ENCODE measurements around the gene HBG1. TPM values are rescaled to one million over a fixed set of nuclear protein-coding genes. Genes with fewer than 3 reads are reported as not detected.

HBG1 gene
- total and polyA plus RNA-seq, 10 of the 15 experiments (the other 5 are each of a cell fraction or from before 2014, with no cell fraction given): 0.84 to 2.3 (median 1.9) TPM; not detected in 5

- no peak overlapping the region for H3K9ac ChIP-seq (ENCODE audit: control insufficient read depth, insufficient read depth, low read length)
- no peaks in the 10 kb centered on the region for H3K9me3 ChIP-seq (replicated peaks; ENCODE audit: control insufficient read depth, insufficient read depth, low read length)
- no peak for DNase-seq (ENCODE audit: low read depth, low spot score)
- no peak for FAIRE-seq
- ChIA-PET SMC1A (ENCODE audit: uncharacterized antibody, unreplicated experiment) (interaction anchor here (0.7 kb wide), 1 partner anchor 354 kb away, joined by 3 read pairs; no protein-coding TSS in a partner anchor), CTCF (no interaction called here), RAD21 (ENCODE audit: unreplicated experiment) (no interaction called here), POLR2A (no interaction called here)
- in situ Hi-C loops (cut with MboI): no loop called here
- no peaks in the 10 kb centered on the region for H3K79me2 ChIP-seq (ENCODE audit: control insufficient read depth, insufficient read depth, low read length)
- no peaks in the 10 kb centered on the region for H3K27me3 ChIP-seq (replicated peaks in 1 of 2; ENCODE audit: control insufficient read depth in 2 of 2, insufficient read depth in 2 of 2, low read length in 1 of 2)
- ATAC-seq: no peak
- H3K4me3 ChIP-seq: no peak overlapping the region
- H2AFZ ChIP-seq (ENCODE audit: control insufficient read depth, low read depth, low read length): no peak overlapping the region
- no peaks in the 10 kb centered on the region for H4K20me1 ChIP-seq (ENCODE audit: control insufficient read depth, insufficient read depth)
- H3K27ac ChIP-seq (ENCODE audit: control insufficient read depth, insufficient read depth): no peak overlapping the region
- no peak overlapping the region for H3K4me2 ChIP-seq (ENCODE audit: control insufficient read depth, insufficient read depth)
- BruUV-seq (replicated peaks): no TSS peak
- intact Hi-C loops (cut with micrococcal nuclease; ENCODE audit: unreplicated experiment): no loop called here
- no peaks in the 10 kb centered on the region for H3K36me3 ChIP-seq (ENCODE audit: control insufficient read depth in 2 of 2, insufficient read depth in 2 of 2, low read length in 1 of 2)
- WGBS (ENCODE audit: insufficient coverage, insufficient replicate concordance, low lambda C conversion rate, missing lambda C conversion rate): 42% methylated on average over 1 of the region's 1 CpG
- H3K4me1 ChIP-seq (ENCODE audit: control insufficient read depth, insufficient read depth, low read length): no peaks in the 10 kb centered on the region; the same call in 1 of the 2 replicates
- TF ChIP-seq ATF7 (IDR thresholded peaks at IDR 0.05; ENCODE audit: low read depth) (no peak), SREBF1 (IDR thresholded peaks at IDR 0.05; ENCODE audit: low read length) (no peak), CHD2 (IDR thresholded peaks at IDR 0.05; ENCODE audit: borderline replicate concordance, low read depth, low read length) (no peak), ASH2L (IDR thresholded peaks at IDR 0.05; ENCODE audit: borderline replicate concordance, low read depth) (no peak), CHD1 (IDR thresholded peaks at IDR 0.05; ENCODE audit: low read depth, low read length) (no peak), EP300 (IDR thresholded peaks at IDR 0.05; ENCODE audit: borderline replicate concordance in 1 of 2, control insufficient read depth in 1 of 2, low read depth in 2 of 2, low read length in 2 of 2) (no peak), MXI1 (IDR thresholded peaks at IDR 0.05; ENCODE audit: low read depth, low read length) (no peak), HDAC2 (IDR thresholded peaks at IDR 0.05) (no peak), CREB1 (IDR thresholded peaks at IDR 0.05; ENCODE audit: low read depth) (no peak), BHLHE40 (IDR thresholded peaks at IDR 0.05; ENCODE audit: borderline replicate concordance in 1 of 2, low read depth in 2 of 2, low read length in 1 of 2) (no peak), NR2C1 (IDR thresholded peaks at IDR 0.05) (no peak), ZBTB40 (IDR thresholded peaks at IDR 0.05; ENCODE audit: borderline replicate concordance) (no peak)
- TF ChIP-seq, protein P1, sequence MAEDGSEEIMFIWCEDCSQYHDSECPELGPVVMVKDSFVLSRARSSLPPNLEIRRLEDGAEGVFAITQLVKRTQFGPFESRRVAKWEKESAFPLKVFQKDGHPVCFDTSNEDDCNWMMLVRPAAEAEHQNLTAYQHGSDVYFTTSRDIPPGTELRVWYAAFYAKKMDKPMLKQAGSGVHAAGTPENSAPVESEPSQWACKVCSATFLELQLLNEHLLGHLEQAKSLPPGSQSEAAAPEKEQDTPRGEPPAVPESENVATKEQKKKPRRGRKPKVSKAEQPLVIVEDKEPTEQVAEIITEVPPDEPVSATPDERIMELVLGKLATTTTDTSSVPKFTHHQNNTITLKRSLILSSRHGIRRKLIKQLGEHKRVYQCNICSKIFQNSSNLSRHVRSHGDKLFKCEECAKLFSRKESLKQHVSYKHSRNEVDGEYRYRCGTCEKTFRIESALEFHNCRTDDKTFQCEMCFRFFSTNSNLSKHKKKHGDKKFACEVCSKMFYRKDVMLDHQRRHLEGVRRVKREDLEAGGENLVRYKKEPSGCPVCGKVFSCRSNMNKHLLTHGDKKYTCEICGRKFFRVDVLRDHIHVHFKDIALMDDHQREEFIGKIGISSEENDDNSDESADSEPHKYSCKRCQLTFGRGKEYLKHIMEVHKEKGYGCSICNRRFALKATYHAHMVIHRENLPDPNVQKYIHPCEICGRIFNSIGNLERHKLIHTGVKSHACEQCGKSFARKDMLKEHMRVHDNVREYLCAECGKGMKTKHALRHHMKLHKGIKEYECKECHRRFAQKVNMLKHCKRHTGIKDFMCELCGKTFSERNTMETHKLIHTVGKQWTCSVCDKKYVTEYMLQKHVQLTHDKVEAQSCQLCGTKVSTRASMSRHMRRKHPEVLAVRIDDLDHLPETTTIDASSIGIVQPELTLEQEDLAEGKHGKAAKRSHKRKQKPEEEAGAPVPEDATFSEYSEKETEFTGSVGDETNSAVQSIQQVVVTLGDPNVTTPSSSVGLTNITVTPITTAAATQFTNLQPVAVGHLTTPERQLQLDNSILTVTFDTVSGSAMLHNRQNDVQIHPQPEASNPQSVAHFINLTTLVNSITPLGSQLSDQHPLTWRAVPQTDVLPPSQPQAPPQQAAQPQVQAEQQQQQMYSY (CRISPR knock-in tag; IDR thresholded peaks at IDR 0.05): no peak
- TF ChIP-seq, protein P2, sequence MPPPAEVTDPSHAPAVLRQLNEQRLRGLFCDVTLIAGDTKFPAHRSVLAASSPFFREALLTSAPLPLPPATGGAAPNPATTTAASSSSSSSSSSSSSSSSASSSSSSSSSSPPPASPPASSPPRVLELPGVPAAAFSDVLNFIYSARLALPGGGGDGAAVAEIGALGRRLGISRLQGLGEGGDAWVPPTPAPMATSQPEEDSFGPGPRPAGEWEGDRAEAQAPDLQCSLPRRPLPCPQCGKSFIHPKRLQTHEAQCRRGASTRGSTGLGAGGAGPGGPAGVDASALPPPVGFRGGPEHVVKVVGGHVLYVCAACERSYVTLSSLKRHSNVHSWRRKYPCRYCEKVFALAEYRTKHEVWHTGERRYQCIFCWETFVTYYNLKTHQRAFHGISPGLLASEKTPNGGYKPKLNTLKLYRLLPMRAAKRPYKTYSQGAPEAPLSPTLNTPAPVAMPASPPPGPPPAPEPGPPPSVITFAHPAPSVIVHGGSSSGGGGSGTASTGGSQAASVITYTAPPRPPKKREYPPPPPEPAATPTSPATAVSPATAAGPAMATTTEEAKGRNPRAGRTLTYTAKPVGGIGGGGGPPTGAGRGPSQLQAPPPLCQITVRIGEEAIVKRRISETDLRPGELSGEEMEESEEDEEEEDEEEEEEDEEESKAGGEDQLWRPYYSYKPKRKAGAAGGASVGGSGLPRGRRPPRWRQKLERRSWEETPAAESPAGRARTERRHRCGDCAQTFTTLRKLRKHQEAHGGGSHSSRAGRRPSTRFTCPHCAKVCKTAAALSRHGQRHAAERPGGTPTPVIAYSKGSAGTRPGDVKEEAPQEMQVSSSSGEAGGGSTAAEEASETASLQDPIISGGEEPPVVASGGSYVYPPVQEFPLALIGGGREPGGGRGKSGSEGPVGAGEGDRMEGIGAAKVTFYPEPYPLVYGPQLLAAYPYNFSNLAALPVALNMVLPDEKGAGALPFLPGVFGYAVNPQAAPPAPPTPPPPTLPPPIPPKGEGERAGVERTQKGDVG (CRISPR knock-in tag; IDR thresholded peaks at IDR 0.05): no peak
Observed at GRCh38 chr11:5229356-5229755, 20.3 kb downstream of the HBG1 start.

Measured in GM12878 (cell line).